PC-9 (cell line): ENCODE data around the gene URB1. TPM values are rescaled to one million over a fixed set of nuclear protein-coding genes. Genes with fewer than 3 reads are reported as not detected.

Source experiments
- BruUV-seq: library from RNA; stranded (reverse); fragments of 400-500 nt; replicated peaks from 2 replicates; lab custom pipeline; 2021; lab: Mats Ljungman, UMichigan
- CTCF ChIA-PET: fragments of 300-600 bp; sonication (Branson Sonifier 250); formaldehyde crosslinking; loops from one replicate; lab custom pipeline; 2022; ENCODE audit warnings: antibody characterized with exemption; lab: Charles Lee
- POLR2A ChIA-PET: fragments of 300-600 bp; sonication (Branson Sonifier 250); formaldehyde crosslinking; loops from one replicate; lab custom pipeline; 2022; ENCODE audit warnings: antibody characterized with exemption; ENCODE audit not compliant: unreplicated experiment; lab: Charles Lee
- DNase-seq, 2 experiments: peaks; one replicate each; pipeline versions ENCODE4 v3.0.0 to v3.0.0-alpha.2; 2015 to 2022; ENCODE audit warnings: mixed read lengths in 1 of 2
- H2AFZ ChIP-seq: fragments of 200-600 bp; sonication (generic); 2 replicates; pipeline ENCODE4 v1.8.1; 2017; ENCODE audit warnings: antibody characterized with exemption
- H3F3A ChIP-seq: fragments of 200-600 bp; sonication (generic); 2 replicates; pipeline ENCODE4 v1.8.1; 2017; ENCODE audit warnings: antibody characterized with exemption, mild to moderate bottlenecking, low read depth; ENCODE audit not compliant: insufficient read depth
- H3K27ac ChIP-seq: fragments of 200-600 bp; sonication (generic); 2 replicates; pipeline ENCODE4 v1.6.1; 2016; ENCODE audit warnings: mixed run types
- H3K27me3 ChIP-seq: fragments of 200-600 bp; sonication (generic); 2 replicates; pipeline ENCODE4 v1.6.1; 2016; ENCODE audit warnings: low read depth, mixed run types; ENCODE audit not compliant: insufficient read depth
- H3K36me3 ChIP-seq: fragments of 200-600 bp; sonication (generic); 2 replicates; pipeline ENCODE4 v1.6.1; 2016; ENCODE audit warnings: low read depth, mixed run types
- H3K4me1 ChIP-seq: fragments of 200-600 bp; sonication (generic); replicated peaks from 2 replicates; pipeline ENCODE4 v1.6.1; 2016; ENCODE audit warnings: mixed run types; ENCODE audit not compliant: insufficient read depth
- H3K4me2 ChIP-seq: fragments of 200-600 bp; sonication (generic); 2 replicates; pipeline ENCODE4 v1.6.1; 2017; ENCODE audit warnings: mixed run types
- H3K4me3 ChIP-seq: fragments of 200-600 bp; sonication (generic); 2 replicates; pipeline ENCODE4 v1.6.1; 2016; ENCODE audit warnings: mixed run types
- H3K79me2 ChIP-seq: fragments of 200-600 bp; sonication (generic); 2 replicates; pipeline ENCODE4 v1.6.1; 2017; ENCODE audit warnings: low read depth, mixed run types
- H3K9me2 ChIP-seq: fragments of 200-600 bp; sonication (generic); 2 replicates; pipeline ENCODE4 v1.8.1; 2017; ENCODE audit warnings: mild to moderate bottlenecking; ENCODE audit not compliant: insufficient read depth
- H3K9me3 ChIP-seq: fragments of 200-600 bp; sonication (generic); 2 replicates; pipeline ENCODE4 v1.8.1; 2016; ENCODE audit warnings: low read depth; ENCODE audit not compliant: insufficient read depth
- H4K20me1 ChIP-seq: fragments of 200-600 bp; sonication (generic); 2 replicates; pipeline ENCODE4 v1.8.1; 2017; ENCODE audit not compliant: insufficient read depth
- CTCF ChIP-seq: fragments of 200-600 bp; sonication (generic); conservative IDR thresholded peaks from 2 replicates; pipeline ENCODE4 v1.6.1; 2017; ENCODE audit warnings: mixed run types, antibody characterized with exemption, mild to moderate bottlenecking, moderate library complexity
- EZH2 ChIP-seq: fragments of 200-600 bp; sonication (generic); IDR thresholded peaks from 2 replicates; pipeline ENCODE4 v1.8.0; 2017; ENCODE audit warnings: antibody characterized with exemption, low read depth
- intact Hi-C: fragments of 100-400 bp; cut with micrococcal nuclease; formaldehyde crosslinking; loops from one replicate; pipeline ENCODE4 v1.10.0; 2022; ENCODE audit not compliant: unreplicated experiment
- total RNA-seq: library from RNA; stranded (reverse); gene quantifications from 2 replicates; pipeline ENCODE4 v1.2.3, GENCODE V29; 2021

The URB1 gene
- total RNA-seq, 1 experiment from 2014 or later: 11.0 TPM

GRCh38 chr21:32322103-32322502, 70.7 kb downstream of the URB1 start:
- POLR2A ChIA-PET: no interaction called here
- TF ChIP-seq CTCF (no peak), EZH2 (no peak)
- no peak overlapping the region for H3K4me2 ChIP-seq

GRCh38 chr21:32321480-32321879, 71.3 kb downstream of the URB1 start:
- Histone ChIP-seq H3K9me3 (no peaks in the 10 kb centered on the region), H3F3A (no peaks in the 10 kb centered on the region), H3K4me2 (no peak overlapping the region), H3K79me2 (no peaks in the 10 kb centered on the region), H3K4me3 (no peak overlapping the region), H4K20me1 (no peaks in the 10 kb centered on the region), H3K27ac (no peak overlapping the region), H2AFZ (no peak overlapping the region), H3K9me2 (no peaks in the 10 kb centered on the region), H3K4me1 (no peaks in the 10 kb centered on the region), H3K36me3 (peaks cover 5% of the 10 kb centered on the region; the same call in 1 of the 2 replicates), H3K27me3 (no peaks in the 10 kb centered on the region)
- TF ChIP-seq EZH2 (no peak), CTCF (no peak)
- ChIA-PET POLR2A (no interaction called here), CTCF (no interaction called here)
- intact Hi-C loops: no loop called here
- no peak for DNase-seq
- no TSS peak for BruUV-seq

More at GRCh38 chr21:32322103-32322502, 70.7 kb downstream of the URB1 start:
- H3K79me2 ChIP-seq: no peaks in the 10 kb centered on the region
- intact Hi-C loops: no loop called here
- H2AFZ ChIP-seq: no peak overlapping the region
- peaks cover 5% of the 10 kb centered on the region; the same call in 1 of the 2 replicates for H3K36me3 ChIP-seq
- H4K20me1 ChIP-seq: no peaks in the 10 kb centered on the region
- no peak for DNase-seq
- H3K4me1 ChIP-seq: no peaks in the 10 kb centered on the region
- BruUV-seq: no TSS peak
- H3F3A ChIP-seq: no peaks in the 10 kb centered on the region
- no peak overlapping the region for H3K4me3 ChIP-seq
- no peaks in the 10 kb centered on the region for H3K27me3 ChIP-seq
- no peaks in the 10 kb centered on the region for H3K9me3 ChIP-seq
- H3K9me2 ChIP-seq: no peaks in the 10 kb centered on the region
- no peak overlapping the region for H3K27ac ChIP-seq
- CTCF ChIA-PET: no interaction called here

GRCh38 chr21:32320726-32321125, 72.1 kb downstream of the URB1 start:
- H3K4me3 ChIP-seq: no peak overlapping the region
- no peaks in the 10 kb centered on the region for H4K20me1 ChIP-seq
- H2AFZ ChIP-seq: no peak overlapping the region
- ChIA-PET POLR2A (interaction anchor here (0.6 kb wide), 1 partner anchor 11 kb away, joined by 8 read pairs; no protein-coding TSS in a partner anchor), CTCF (no interaction called here)
- H3K27ac ChIP-seq: no peak overlapping the region
- H3K9me3 ChIP-seq: no peaks in the 10 kb centered on the region
- no peaks in the 10 kb centered on the region for H3K27me3 ChIP-seq
- no peaks in the 10 kb centered on the region for H3K4me1 ChIP-seq
- BruUV-seq: no TSS peak
- intact Hi-C loops: no loop called here
- H3K79me2 ChIP-seq: no peaks in the 10 kb centered on the region
- H3K36me3 ChIP-seq: peaks cover 5% of the 10 kb centered on the region; the same call in 1 of the 2 replicates
- TF ChIP-seq EZH2: no peak
- H3F3A ChIP-seq: no peaks in the 10 kb centered on the region
- H3K4me2 ChIP-seq: no peak overlapping the region
- H3K9me2 ChIP-seq: no peaks in the 10 kb centered on the region
- no peak for DNase-seq

- Histone ChIP-seq H3K27me3 (no peaks in the 10 kb centered on the region), H4K20me1 (no peaks in the 10 kb centered on the region), H3F3A (no peaks in the 10 kb centered on the region), H3K4me2 (no peak overlapping the region), H3K4me1 (no peaks in the 10 kb centered on the region), H3K36me3 (peaks cover 5% of the 10 kb centered on the region; the same call in 1 of the 2 replicates), H3K9me3 (no peaks in the 10 kb centered on the region), H3K79me2 (no peaks in the 10 kb centered on the region), H3K9me2 (no peaks in the 10 kb centered on the region), H2AFZ (no peak overlapping the region), H3K27ac (no peak overlapping the region), H3K4me3 (no peak overlapping the region)
- TF ChIP-seq EZH2 (no peak), CTCF (no peak)
- DNase-seq: no peak
- POLR2A ChIA-PET: interaction anchor here (0.6 kb wide), 1 partner anchor 12 kb away, joined by 8 read pairs; no protein-coding TSS in a partner anchor
- CTCF ChIA-PET: no interaction called here
- intact Hi-C loops: no loop called here
- no TSS peak for BruUV-seq
These were observed 72.8 kb downstream of the URB1 start for GRCh38 chr21:32320059-32320458.
